ENCODE measurements around the gene CDH18. TPM values are rescaled to one million over a fixed set of nuclear protein-coding genes. Genes with fewer than 3 reads are reported as not detected.

CDH18 gene
- total and polyA plus RNA-seq, 4 donors: not detected

DNA sequence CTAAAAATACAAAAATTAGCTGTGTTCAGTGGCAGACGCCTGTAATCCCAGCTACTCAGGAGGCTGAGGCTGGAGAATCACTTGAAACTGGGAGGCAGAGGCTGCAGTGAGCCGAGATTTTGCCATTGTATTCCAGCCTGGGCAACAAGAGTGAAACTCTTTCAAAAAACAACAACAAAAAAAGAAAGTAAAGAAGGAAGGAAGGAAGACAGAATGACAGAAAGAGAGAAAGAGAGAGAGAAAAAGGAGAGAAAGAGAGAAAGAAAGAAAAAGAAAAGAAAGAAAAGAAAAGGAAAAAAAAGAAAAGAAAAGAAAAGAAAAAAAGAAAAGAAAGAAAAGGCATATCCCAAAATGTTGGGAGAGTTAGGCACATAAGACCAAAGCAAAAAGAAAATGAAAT is 278.6 kb downstream of the CDH18 start:
- Histone ChIP-seq H3K9me3 (ENCODE audit: control insufficient read depth, low read length) (peaks cover 1% of the 10 kb centered on the region), H3K27me3 (ENCODE audit: control insufficient read depth in 1 of 2, insufficient read depth in 2 of 2, low read length in 1 of 2) (no peaks in the 10 kb centered on the region), H3K27ac (ENCODE audit: low read depth in 1 of 2, low read length in 2 of 2) (no peak overlapping the region), H3K4me3 (ENCODE audit: low read length in 2 of 2) (no peak overlapping the region), H3K4me1 (ENCODE audit: control insufficient read depth in 1 of 2, insufficient read depth in 2 of 2, low read length in 2 of 2) (no peaks in the 10 kb centered on the region), H3K36me3 (ENCODE audit: control insufficient read depth in 1 of 2, insufficient read depth in 2 of 2, low read length in 1 of 2) (no peaks in the 10 kb centered on the region)
- 84 to 93% methylated on average over 2 of the region's 2 CpGs for WGBS, 2 donors
- no peak for ATAC-seq (ENCODE audit: low FRiP score)
- intact Hi-C loops (cut with DNase I): no loop called here
- no peak for DNase-seq

DNA sequence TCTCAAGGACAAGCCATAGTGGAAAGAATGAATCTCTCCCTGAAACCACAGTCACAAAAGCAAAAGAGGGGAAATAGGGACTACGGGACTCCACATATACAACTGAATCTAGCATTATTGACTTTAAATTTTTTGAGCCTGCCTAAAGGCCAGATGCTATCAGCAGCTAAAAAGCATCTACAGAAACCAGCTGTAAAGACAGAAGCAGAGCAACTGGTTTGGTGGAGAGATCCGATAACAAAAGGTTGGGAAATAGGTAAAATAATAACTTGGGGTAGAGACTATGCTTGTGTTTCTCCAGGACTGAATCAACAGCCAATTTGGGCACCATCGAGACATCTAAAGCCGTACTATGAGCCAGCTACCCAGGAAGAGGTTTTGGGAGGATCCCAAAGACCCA is 281.2 kb downstream of the CDH18 start:
- H3K27me3 ChIP-seq (ENCODE audit: control insufficient read depth in 1 of 2, insufficient read depth in 2 of 2, low read length in 1 of 2): no peaks in the 10 kb centered on the region
- no peak overlapping the region for H3K27ac ChIP-seq (ENCODE audit: low read depth in 1 of 2, low read length in 2 of 2)
- H3K4me3 ChIP-seq (ENCODE audit: low read length in 2 of 2): no peak overlapping the region
- no peaks in the 10 kb centered on the region for H3K36me3 ChIP-seq (ENCODE audit: control insufficient read depth in 1 of 2, insufficient read depth in 2 of 2, low read length in 1 of 2)
- ATAC-seq (ENCODE audit: low FRiP score) (no peak), DNase-seq (no peak)
- WGBS, 2 donors: 83 to 87% methylated on average over 4 of the region's 4 CpGs
- H3K4me1 ChIP-seq (ENCODE audit: control insufficient read depth in 1 of 2, insufficient read depth in 2 of 2, low read length in 2 of 2): no peaks in the 10 kb centered on the region
- intact Hi-C loops (cut with DNase I): no loop called here
- peaks cover 1% of the 10 kb centered on the region for H3K9me3 ChIP-seq (ENCODE audit: control insufficient read depth, low read length)

DNA sequence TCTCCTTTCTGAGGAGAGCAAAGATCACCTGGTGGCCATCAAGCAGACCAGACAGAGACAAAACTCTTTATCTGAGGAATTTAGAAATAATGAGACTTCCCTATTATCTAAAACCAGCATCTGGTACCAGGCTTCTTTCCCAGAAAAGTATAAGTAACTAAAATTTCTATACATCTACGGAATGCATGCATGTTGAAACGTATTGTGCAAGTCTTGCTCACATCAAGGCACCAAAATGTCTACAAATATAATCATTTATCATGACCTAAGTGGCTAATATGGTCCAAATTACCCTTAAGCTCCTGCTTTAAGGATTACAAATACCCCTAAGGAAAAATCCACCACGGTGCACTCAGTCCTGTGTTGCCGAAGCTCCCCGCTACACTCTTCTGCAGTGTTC is 286.3 kb downstream of the CDH18 start:
- no peak for ATAC-seq (ENCODE audit: low FRiP score)
- H3K36me3 ChIP-seq (ENCODE audit: control insufficient read depth in 1 of 2, insufficient read depth in 2 of 2, low read length in 1 of 2): no peaks in the 10 kb centered on the region
- WGBS, 2 donors: 86 to 88% methylated on average over 5 of the region's 5 CpGs
- intact Hi-C loops (cut with DNase I): no loop called here
- H3K4me3 ChIP-seq (ENCODE audit: low read length in 2 of 2): no peak overlapping the region
- H3K4me1 ChIP-seq (ENCODE audit: control insufficient read depth in 1 of 2, insufficient read depth in 2 of 2, low read length in 2 of 2): no peaks in the 10 kb centered on the region
- DNase-seq: no peak
- no peaks in the 10 kb centered on the region for H3K9me3 ChIP-seq (ENCODE audit: control insufficient read depth, low read length)
- H3K27me3 ChIP-seq (ENCODE audit: control insufficient read depth in 1 of 2, insufficient read depth in 2 of 2, low read length in 1 of 2): no peaks in the 10 kb centered on the region
- no peak overlapping the region for H3K27ac ChIP-seq (ENCODE audit: low read depth in 1 of 2, low read length in 2 of 2)

DNA sequence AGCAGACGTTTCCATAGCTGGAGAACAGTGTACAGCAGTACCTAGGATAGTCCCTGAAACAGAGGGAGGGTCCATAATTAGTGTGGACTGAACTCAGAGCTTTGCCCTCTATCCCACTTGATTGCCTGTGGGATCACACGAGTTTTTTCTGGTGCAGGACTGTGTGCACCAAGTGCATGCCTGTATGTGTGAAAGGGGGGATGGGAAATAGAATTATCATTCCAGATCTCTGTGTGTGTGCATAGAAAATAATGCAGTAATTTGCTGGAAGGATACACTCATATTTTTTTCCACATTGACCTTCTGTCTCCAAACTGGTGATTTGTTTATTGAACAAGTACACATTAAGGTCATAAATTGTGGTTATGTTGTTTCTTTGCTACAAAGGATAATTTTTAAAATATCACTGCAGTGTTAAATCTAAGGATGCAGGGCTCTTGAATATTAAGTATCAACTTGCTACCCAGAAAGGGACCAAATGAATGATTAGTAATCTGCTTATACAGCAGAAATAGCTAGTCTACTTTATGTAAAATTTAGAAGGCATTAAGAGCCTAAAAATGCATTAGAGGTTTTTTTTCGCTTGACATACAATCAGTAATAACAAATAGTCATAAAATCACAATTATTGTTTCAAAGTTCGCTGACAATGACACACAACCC is 292.9 kb downstream of the CDH18 start:
- Histone ChIP-seq H3K9me3 (ENCODE audit: control insufficient read depth, low read length) (no peaks in the 10 kb centered on the region), H3K4me3 (ENCODE audit: low read length in 2 of 2) (no peak overlapping the region), H3K27ac (ENCODE audit: low read depth in 1 of 2, low read length in 2 of 2) (no peak overlapping the region), H3K27me3 (ENCODE audit: control insufficient read depth in 1 of 2, insufficient read depth in 2 of 2, low read length in 1 of 2) (no peaks in the 10 kb centered on the region), H3K4me1 (ENCODE audit: control insufficient read depth in 1 of 2, insufficient read depth in 2 of 2, low read length in 2 of 2) (no peaks in the 10 kb centered on the region), H3K36me3 (ENCODE audit: control insufficient read depth in 1 of 2, insufficient read depth in 2 of 2, low read length in 1 of 2) (no peaks in the 10 kb centered on the region)
- no peak for ATAC-seq (ENCODE audit: low FRiP score)
- no peak for DNase-seq
- intact Hi-C loops (cut with DNase I): no loop called here
- WGBS, 2 donors: 64 to 67% methylated on average over 4 of the region's 4 CpGs

DNA sequence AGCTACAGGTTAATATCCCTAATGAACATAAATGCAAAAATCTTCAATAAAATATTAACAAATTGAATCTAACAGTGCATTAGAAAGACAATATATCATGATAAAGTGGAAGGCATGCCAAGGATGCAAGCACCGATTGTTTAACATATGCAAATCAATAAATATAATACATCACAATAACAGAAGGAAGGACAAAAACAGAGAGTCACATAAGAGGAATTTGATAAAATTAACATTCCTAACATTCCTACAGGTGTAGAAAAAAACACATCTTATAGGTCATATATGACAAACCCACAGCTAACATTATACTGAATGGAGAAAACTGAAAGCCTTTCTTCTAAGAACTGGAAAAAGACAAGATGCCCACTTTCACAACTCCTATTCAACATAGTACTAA is 297.0 kb downstream of the CDH18 start:
- Histone ChIP-seq H3K27ac (ENCODE audit: low read depth in 1 of 2, low read length in 2 of 2) (no peak overlapping the region), H3K4me3 (ENCODE audit: low read length in 2 of 2) (no peak overlapping the region), H3K4me1 (ENCODE audit: control insufficient read depth in 1 of 2, insufficient read depth in 2 of 2, low read length in 2 of 2) (no peaks in the 10 kb centered on the region), H3K27me3 (ENCODE audit: control insufficient read depth in 1 of 2, insufficient read depth in 2 of 2, low read length in 1 of 2) (no peaks in the 10 kb centered on the region), H3K36me3 (ENCODE audit: control insufficient read depth in 1 of 2, insufficient read depth in 2 of 2, low read length in 1 of 2) (no peaks in the 10 kb centered on the region), H3K9me3 (ENCODE audit: control insufficient read depth, low read length) (no peaks in the 10 kb centered on the region)
- WGBS, 2 donors: 65 to 74% methylated on average over 1 of the region's 1 CpG
- DNase-seq (no peak), ATAC-seq (ENCODE audit: low FRiP score) (no peak)
- intact Hi-C loops (cut with DNase I): no loop called here

DNA sequence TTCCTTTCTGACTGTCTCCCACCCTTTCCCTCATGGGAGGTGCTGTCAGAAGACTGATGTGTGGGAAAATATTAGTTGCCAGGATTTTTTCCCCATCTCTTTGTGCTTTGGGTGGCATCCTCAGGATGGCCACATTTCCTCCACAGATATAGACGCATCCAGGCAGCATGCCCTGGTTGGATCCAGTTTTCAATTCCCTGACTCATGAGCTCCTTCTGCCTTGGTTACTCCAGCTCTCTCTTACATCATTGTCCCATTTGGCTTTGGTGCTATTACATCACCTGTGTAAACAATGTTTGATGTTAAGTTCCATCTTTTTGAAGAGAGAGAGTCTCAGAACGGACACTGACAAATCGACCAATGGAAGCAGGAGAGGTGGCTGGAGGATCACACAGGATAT is 302.5 kb downstream of the CDH18 start:
- no peaks in the 10 kb centered on the region for H3K36me3 ChIP-seq (ENCODE audit: control insufficient read depth in 1 of 2, insufficient read depth in 2 of 2, low read length in 1 of 2)
- ATAC-seq (ENCODE audit: low FRiP score) (no peak), DNase-seq (no peak)
- no peak overlapping the region for H3K27ac ChIP-seq (ENCODE audit: low read depth in 1 of 2, low read length in 2 of 2)
- intact Hi-C loops (cut with DNase I): no loop called here
- 73 to 75% methylated on average over 3 of the region's 3 CpGs for WGBS, 2 donors
- H3K27me3 ChIP-seq (ENCODE audit: control insufficient read depth in 1 of 2, insufficient read depth in 2 of 2, low read length in 1 of 2): no peaks in the 10 kb centered on the region
- H3K4me1 ChIP-seq (ENCODE audit: control insufficient read depth in 1 of 2, insufficient read depth in 2 of 2, low read length in 2 of 2): no peaks in the 10 kb centered on the region
- no peaks in the 10 kb centered on the region for H3K9me3 ChIP-seq (ENCODE audit: control insufficient read depth, low read length)
- H3K4me3 ChIP-seq (ENCODE audit: low read length in 2 of 2): no peak overlapping the region

DNA sequence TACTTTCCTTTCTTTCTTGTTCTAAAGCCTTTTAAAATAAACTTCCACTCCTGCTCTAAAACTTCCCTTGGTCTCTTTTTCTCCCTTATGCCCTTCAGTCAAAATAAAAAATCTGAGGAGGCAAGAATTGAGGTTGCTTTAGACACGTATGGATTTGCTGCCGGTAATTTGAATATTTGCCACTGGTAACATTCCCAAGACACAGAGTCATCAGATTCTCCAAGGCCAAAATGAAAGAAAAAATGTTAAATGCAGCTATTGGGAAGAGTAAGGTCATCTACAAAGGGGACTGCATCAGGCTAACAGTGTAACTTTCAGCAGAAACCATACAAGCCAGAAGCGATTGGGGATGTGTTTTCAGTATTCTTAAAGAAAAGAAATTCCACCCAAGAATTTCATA is 311.1 kb downstream of the CDH18 start:
- Histone ChIP-seq H3K27ac (ENCODE audit: low read depth in 1 of 2, low read length in 2 of 2) (no peak overlapping the region), H3K4me1 (ENCODE audit: control insufficient read depth in 1 of 2, insufficient read depth in 2 of 2, low read length in 2 of 2) (no peaks in the 10 kb centered on the region), H3K9me3 (ENCODE audit: control insufficient read depth, low read length) (peaks cover 2% of the 10 kb centered on the region), H3K27me3 (ENCODE audit: control insufficient read depth in 1 of 2, insufficient read depth in 2 of 2, low read length in 1 of 2) (no peaks in the 10 kb centered on the region), H3K4me3 (ENCODE audit: low read length in 2 of 2) (no peak overlapping the region), H3K36me3 (ENCODE audit: control insufficient read depth in 1 of 2, insufficient read depth in 2 of 2, low read length in 1 of 2) (no peaks in the 10 kb centered on the region)
- intact Hi-C loops (cut with DNase I): no loop called here
- 32 to 75% methylated on average over 3 of the region's 3 CpGs for WGBS, 2 donors
- DNase-seq (no peak), ATAC-seq (ENCODE audit: low FRiP score) (no peak)

DNA sequence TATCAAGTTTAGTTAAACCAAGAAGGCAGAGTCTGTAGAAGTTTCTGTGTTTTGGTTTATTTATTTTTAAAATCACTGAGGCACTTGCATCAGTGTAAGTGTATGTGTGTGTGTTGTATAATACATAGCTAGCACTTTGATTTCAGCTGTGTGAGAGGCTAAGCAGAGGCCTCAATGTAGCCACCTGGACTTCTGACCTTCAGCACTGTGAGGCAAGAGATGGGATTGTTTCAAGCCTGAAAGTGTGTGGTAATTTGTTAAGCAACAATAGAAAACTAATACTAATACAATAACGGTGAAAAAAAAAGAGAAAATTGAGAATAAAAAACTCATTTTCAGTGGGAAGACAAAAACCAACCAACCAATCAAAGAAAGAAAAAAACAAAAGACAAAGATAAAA is 327.3 kb downstream of the CDH18 start:
- no peak overlapping the region for H3K4me3 ChIP-seq (ENCODE audit: low read length in 2 of 2)
- H3K27me3 ChIP-seq (ENCODE audit: control insufficient read depth in 1 of 2, insufficient read depth in 2 of 2, low read length in 1 of 2): no peaks in the 10 kb centered on the region
- WGBS, 2 donors: 82 to 95% methylated on average over 1 of the region's 1 CpG
- DNase-seq (no peak), ATAC-seq (ENCODE audit: low FRiP score) (no peak)
- intact Hi-C loops (cut with DNase I): no loop called here
- H3K4me1 ChIP-seq (ENCODE audit: control insufficient read depth in 1 of 2, insufficient read depth in 2 of 2, low read length in 2 of 2): no peaks in the 10 kb centered on the region
- no peaks in the 10 kb centered on the region for H3K9me3 ChIP-seq (ENCODE audit: control insufficient read depth, low read length)
- no peak overlapping the region for H3K27ac ChIP-seq (ENCODE audit: low read depth in 1 of 2, low read length in 2 of 2)
- H3K36me3 ChIP-seq (ENCODE audit: control insufficient read depth in 1 of 2, insufficient read depth in 2 of 2, low read length in 1 of 2): no peaks in the 10 kb centered on the region

DNA sequence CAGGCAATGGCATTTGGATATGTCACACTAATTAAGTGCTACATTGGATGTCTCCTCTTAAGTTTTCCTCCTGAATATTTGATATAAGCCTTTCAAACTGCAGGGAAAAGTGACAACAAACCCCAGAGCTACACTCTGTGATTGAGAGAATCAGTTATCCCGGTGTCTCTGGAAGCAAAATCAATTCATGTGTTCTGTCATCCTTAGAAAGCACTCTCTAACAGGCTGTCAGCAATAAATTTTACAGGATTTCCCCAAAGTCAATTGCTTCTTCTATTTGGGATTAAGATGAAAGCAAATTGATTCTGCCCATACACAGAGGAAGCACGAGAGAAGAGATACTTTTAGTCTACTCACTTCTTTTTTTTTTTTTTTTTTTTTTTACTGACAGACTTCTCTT is 332.4 kb downstream of the CDH18 start:
- intact Hi-C loops (cut with DNase I): no loop called here
- no peaks in the 10 kb centered on the region for H3K27me3 ChIP-seq (ENCODE audit: control insufficient read depth in 1 of 2, insufficient read depth in 2 of 2, low read length in 1 of 2)
- no peaks in the 10 kb centered on the region for H3K4me1 ChIP-seq (ENCODE audit: control insufficient read depth in 1 of 2, insufficient read depth in 2 of 2, low read length in 2 of 2)
- DNase-seq (no peak), ATAC-seq (ENCODE audit: low FRiP score) (no peak)
- 37 to 38% methylated on average over 2 of the region's 2 CpGs for WGBS, 2 donors
- no peak overlapping the region for H3K4me3 ChIP-seq (ENCODE audit: low read length in 2 of 2)
- no peak overlapping the region for H3K27ac ChIP-seq (ENCODE audit: low read depth in 1 of 2, low read length in 2 of 2)
- no peaks in the 10 kb centered on the region for H3K9me3 ChIP-seq (ENCODE audit: control insufficient read depth, low read length)
- no peaks in the 10 kb centered on the region for H3K36me3 ChIP-seq (ENCODE audit: control insufficient read depth in 1 of 2, insufficient read depth in 2 of 2, low read length in 1 of 2)
